Stimulated activated CD4-positive, alpha-beta T cell treated with anti-CD3 and anti-CD28 coated beads, Interleukin-2, amount 100 ng/mL, for 48 hours (primary cell): ENCODE results near the gene SLC16A4.
"Not testable (repeated sequence)": the region's sequence is repeated elsewhere in the genome, so short reads cannot be mapped to it uniquely, and the experiment has no call there.

Experiments used
- DNase-seq, 2 donors: peaks; one replicate each; pipeline ENCODE4 v3.0.0-alpha.2; 2020

Gene SLC16A4

GRCh38 chr1:110407260-110408210 lies 16.7 kb upstream of the SLC16A4 start, which contains the start of gene LAMTOR5:
TSS of gene LAMTOR5 (minus strand) at chr1:110407694. CDS start at chr1:110407620, 74 bp downstream.
- DNase-seq = peak; percentile 89 to 90

GRCh38 chr1:110406407-110406806 lies 15.6 kb upstream of the SLC16A4 start:
- DNase-seq = not testable (repeated sequence)

- DNase-seq = no peak
These were observed 13.6 kb upstream of the SLC16A4 start for GRCh38 chr1:110404401-110404800.

GRCh38 chr1:110403805-110404204 lies 13.0 kb upstream of the SLC16A4 start:
- no peak for DNase-seq

GRCh38 chr1:110396259-110396958 lies 5.6 kb upstream of the SLC16A4 start:
- DNase-seq = not testable (repeated sequence)

GRCh38 chr1:110394493-110394820 lies 3.6 kb upstream of the SLC16A4 start:
- no peak for DNase-seq

- no peak for DNase-seq
These were observed 3.1 kb upstream of the SLC16A4 start for GRCh38 chr1:110393691-110394492.

GRCh38 chr1:110393286-110393685 lies 2.5 kb upstream of the SLC16A4 start:
- no peak for DNase-seq

GRCh38 chr1:110390096-110390495 lies 730 bp downstream of the SLC16A4 start:
- no peak for DNase-seq

GRCh38 chr1:110387048-110387754 lies 3.6 kb downstream of the SLC16A4 start:
- no peak for DNase-seq

GRCh38 chr1:110385369-110385768 lies 5.5 kb downstream of the SLC16A4 start:
- no peak for DNase-seq

- no peak for DNase-seq
These were observed 6.1 kb downstream of the SLC16A4 start for GRCh38 chr1:110384581-110385321.

- no peak for DNase-seq
These were observed 7.4 kb downstream of the SLC16A4 start for GRCh38 chr1:110383251-110383990.

GRCh38 chr1:110380672-110381283 lies 10.0 kb downstream of the SLC16A4 start:
- no peak for DNase-seq

GRCh38 chr1:110375490-110375889 lies 15.3 kb downstream of the SLC16A4 start:
- DNase-seq = no peak

GRCh38 chr1:110370827-110371226 lies 20.0 kb downstream of the SLC16A4 start:
- no peak for DNase-seq

- DNase-seq = no peak
These were observed 26.6 kb downstream of the SLC16A4 start for GRCh38 chr1:110364221-110364620.

GRCh38 chr1:110361856-110362255 lies 29.0 kb downstream of the SLC16A4 start:
- no peak for DNase-seq

- DNase-seq = no peak
These were observed 30.4 kb downstream of the SLC16A4 start for GRCh38 chr1:110360431-110360830.

GRCh38 chr1:110356379-110356778 lies 34.4 kb downstream of the SLC16A4 start:
- DNase-seq = no peak

GRCh38 chr1:110355321-110355720 lies 35.5 kb downstream of the SLC16A4 start:
- no peak for DNase-seq
